GM12873 (cell line): ENCODE measurements around the gene CHMP5.

Experiments used
- TF ChIP-seq, protein P1 (sequence below): IDR thresholded peaks from 2 replicates; pipeline ENCODE4 v1.5.1; 2012; ENCODE audit warnings: low read depth, mild to moderate bottlenecking, moderate library complexity, low read length, control low read depth; ENCODE audit not compliant: insufficient read depth; ENCODE audit errors: missing control alignments

The CHMP5 gene

DNA sequence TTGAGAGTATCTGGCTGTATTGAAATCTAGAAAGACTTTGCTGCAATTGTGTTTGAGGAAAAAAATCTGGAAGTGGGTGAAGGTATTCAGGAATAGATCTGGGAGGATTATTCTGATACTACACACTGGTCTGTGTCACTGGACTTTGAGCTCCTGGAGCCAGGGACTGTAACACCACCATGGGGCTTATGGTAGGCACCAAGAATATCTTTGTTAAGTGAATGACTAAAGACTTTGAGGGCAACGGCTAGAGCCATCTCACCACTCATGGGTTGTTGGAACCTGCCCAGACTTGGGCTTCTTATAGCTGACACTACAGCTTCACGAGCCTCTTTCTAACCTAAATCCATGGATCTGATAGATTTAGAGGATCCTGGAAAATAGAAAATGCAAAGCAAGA, 35.7 kb downstream of the CHMP5 start:
- TF ChIP-seq, protein P1, sequence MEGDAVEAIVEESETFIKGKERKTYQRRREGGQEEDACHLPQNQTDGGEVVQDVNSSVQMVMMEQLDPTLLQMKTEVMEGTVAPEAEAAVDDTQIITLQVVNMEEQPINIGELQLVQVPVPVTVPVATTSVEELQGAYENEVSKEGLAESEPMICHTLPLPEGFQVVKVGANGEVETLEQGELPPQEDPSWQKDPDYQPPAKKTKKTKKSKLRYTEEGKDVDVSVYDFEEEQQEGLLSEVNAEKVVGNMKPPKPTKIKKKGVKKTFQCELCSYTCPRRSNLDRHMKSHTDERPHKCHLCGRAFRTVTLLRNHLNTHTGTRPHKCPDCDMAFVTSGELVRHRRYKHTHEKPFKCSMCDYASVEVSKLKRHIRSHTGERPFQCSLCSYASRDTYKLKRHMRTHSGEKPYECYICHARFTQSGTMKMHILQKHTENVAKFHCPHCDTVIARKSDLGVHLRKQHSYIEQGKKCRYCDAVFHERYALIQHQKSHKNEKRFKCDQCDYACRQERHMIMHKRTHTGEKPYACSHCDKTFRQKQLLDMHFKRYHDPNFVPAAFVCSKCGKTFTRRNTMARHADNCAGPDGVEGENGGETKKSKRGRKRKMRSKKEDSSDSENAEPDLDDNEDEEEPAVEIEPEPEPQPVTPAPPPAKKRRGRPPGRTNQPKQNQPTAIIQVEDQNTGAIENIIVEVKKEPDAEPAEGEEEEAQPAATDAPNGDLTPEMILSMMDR, result no peak

DNA sequence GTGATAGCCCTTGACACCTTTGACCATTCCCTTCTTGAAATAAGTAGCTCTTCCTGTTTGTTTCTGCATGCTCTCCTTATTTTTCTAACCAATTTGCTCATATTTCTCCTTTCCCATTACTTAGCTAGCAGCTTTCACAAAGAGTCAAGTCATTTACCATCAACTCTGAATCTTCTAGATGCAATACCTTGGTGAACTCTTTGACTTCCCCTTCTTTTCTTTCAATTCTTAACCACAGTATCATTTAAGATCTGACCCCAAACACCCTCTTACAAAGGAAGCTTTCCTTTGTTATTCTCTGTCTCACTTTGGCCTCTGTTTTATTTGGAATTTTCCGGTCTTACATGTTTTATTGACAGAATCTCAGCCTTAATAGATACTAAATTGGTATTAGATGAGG, 39.5 kb downstream of the CHMP5 start:
- TF ChIP-seq, protein P1, result no peak

DNA sequence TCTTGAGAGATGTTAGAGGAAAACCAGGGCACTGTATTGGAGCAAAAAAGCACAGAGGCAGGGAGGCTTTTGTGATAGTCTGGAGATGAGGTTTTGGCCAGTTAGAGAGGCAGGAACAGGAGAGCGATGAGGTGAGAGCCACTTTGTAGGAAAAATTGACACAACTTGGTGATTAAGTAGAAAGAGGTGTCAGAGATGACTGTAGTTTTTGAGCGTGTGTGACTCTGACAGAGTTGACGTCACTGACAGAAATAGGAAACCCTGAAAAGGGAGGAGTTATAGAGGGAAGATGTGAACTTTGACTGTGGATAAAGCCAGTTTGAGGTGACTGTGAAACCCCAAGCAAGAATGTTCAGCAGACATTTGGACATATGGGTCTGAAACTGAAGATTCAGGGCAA, 41.2 kb downstream of the CHMP5 start:
- TF ChIP-seq, protein P1, result no peak

DNA sequence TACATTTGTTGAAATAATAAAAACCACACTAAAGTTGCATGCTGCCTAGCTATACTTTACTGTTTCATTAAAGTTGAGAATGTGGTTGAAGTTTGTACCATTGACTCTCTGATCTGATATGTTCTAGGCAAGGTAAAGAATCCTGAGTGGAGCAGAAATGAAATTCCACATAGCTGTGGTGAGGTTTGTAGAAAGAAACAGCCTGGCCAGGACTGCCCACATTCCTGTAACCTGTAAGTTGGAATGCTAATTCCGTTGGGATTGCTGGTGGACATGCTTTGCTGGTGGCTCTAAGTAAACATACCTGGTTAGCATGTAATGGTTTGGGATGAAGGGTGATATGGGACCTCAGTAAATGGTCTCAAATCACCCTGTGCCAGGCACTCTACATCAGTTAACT, 42.2 kb downstream of the CHMP5 start:
- TF ChIP-seq, protein P1, result no peak

DNA sequence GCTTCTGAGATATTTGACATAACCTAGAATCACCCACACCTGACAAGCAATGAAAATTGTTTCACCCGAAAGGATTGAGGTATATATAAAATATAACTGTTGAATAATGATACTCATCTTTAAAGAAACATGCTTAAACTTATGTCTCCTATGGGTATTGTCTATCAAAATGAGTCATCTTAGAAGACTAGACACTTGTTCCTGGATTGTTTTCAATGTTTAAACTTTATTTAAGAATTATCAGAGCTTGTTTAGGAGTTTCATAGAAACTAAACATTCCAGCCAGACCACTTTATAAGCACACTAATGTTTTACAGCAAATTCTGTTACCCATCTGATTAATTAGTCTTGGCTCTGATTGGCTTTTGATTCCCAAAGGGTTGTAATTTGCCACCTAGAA, 45.1 kb downstream of the CHMP5 start:
- TF ChIP-seq, protein P1, result no peak

DNA sequence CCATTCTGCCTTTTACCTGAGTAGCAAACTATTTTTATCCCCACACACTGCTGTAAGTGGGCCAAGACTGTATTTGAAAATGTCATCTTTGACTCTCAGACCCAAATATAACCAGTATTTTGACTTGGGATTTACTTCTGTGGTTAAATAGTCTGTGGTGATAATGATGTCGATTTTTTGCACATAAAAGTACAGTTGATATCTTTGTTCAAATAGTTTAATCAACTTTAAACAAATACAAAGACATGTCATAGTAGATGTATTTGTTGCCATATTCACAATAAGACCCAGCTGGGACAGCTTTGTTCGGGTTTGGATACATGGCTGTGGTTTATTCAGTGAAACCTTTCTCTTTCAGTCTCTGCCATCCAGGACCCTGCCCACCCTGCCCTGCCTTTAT, 45.9 kb downstream of the CHMP5 start:
- TF ChIP-seq, protein P1, result no peak

DNA sequence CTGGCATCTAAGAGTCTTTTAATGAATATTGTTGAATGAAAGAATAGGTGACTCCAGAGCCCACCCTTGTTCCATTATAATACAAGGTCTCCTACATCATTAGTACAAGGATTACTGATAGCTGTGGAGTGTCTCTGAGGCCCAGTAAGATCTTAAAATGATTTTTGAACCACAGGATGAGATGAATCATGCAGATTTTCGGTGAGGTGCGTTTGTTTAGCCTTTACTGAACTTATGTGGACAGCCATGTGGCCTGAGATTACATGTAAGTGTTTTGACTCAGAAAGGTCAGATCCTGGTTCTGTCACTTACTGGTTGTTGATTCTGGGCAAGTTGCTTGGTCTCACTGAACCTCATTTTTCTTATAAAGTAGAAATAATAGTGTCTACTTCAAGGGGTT, 47.1 kb downstream of the CHMP5 start:
- TF ChIP-seq, protein P1, result no peak
